NB4 (cell line): ENCODE measurements around the gene FXN.

Experiments
- CTCF ChIP-seq: IDR thresholded peaks from one replicate; pipeline ENCODE4 v1.5.1; 2012; ENCODE audit warnings: low read depth, low read length
- MYC ChIP-seq: IDR thresholded peaks from 2 replicates; pipeline ENCODE4 v1.6.1; 2011; ENCODE audit warnings: low read depth, low read length

- no peak for TF ChIP-seq CTCF
- no peak for TF ChIP-seq MYC
Measured at GRCh38 chr9:69118656-69119055, 83.1 kb downstream of the FXN start.
